Measurements from ENCODE around the gene GPATCH3.

GRCh38 chr1:26907071-26907917 is 7.0 kb upstream of the GPATCH3 start:
- TF ChIP-seq EZH2 (IDR thresholded peaks at IDR 0.05; ENCODE audit: borderline replicate concordance): no peak
- no peak for TF ChIP-seq CTCF (IDR thresholded peaks at IDR 0.05; ENCODE audit: poor library complexity)
